Lower leg skin (tissue), 4 donors: ENCODE results near the gene KIRREL3. TPM values are rescaled to one million over a fixed set of nuclear protein-coding genes. Genes with fewer than 3 reads are reported as not detected.

ENCODE experiments used
- DNase-seq, 2 donors: peaks; one replicate each; pipeline ENCODE4 v3.0.0-alpha.2; 2019; ENCODE audit warnings: low spot score in 2 of 2
- H3K4me3 ChIP-seq: fragments of 200-600 bp; sonication (generic); 2 replicates; pipeline ENCODE4 v1.5.1; 2017; ENCODE audit warnings: mild to moderate bottlenecking, low read depth; ENCODE audit not compliant: poor library complexity, severe bottlenecking
- POLR2A ChIP-seq, 2 donors: fragments of 450-650 bp; IDR thresholded peaks; one replicate each; pipeline ENCODE4 v1.6.1; 2016 to 2017; ENCODE audit warnings: antibody characterized with exemption in 2 of 2, mild to moderate bottlenecking in 1 of 2, moderate library complexity in 1 of 2
- WGBS, 2 donors: methylation state at CpG; one replicate each; pipeline ENCODE4 v1.1.5; 2018; 5-methylcytosine and 5-hydroxymethylcytosine counted together
- intact Hi-C: fragments of 100-400 bp; cut with DNase I; formaldehyde crosslinking; loops from one replicate; pipeline ENCODE4 v1.15.0; 2023; ENCODE audit warnings: low total_unique reads
- total RNA-seq, 4 donors: library from RNA; depleted of rRNA; stranded (reverse); fragments of >200 nt; gene quantifications; one replicate each; pipeline ENCODE4 v1.1.0, GENCODE V29; 2016
- TF ChIP-seq, protein P1 (sequence below), 3 donors: fragments of 450-650 bp; IDR thresholded peaks; one replicate each; pipeline ENCODE4 v1.5.1; 2016; ENCODE audit warnings: antibody characterized with exemption in 3 of 3, mild to moderate bottlenecking in 3 of 3, moderate library complexity in 2 of 3

The KIRREL3 gene
- total RNA-seq, 4 donors from 2014 or later, result 0.13 TPM; not detected in 3

DNA sequence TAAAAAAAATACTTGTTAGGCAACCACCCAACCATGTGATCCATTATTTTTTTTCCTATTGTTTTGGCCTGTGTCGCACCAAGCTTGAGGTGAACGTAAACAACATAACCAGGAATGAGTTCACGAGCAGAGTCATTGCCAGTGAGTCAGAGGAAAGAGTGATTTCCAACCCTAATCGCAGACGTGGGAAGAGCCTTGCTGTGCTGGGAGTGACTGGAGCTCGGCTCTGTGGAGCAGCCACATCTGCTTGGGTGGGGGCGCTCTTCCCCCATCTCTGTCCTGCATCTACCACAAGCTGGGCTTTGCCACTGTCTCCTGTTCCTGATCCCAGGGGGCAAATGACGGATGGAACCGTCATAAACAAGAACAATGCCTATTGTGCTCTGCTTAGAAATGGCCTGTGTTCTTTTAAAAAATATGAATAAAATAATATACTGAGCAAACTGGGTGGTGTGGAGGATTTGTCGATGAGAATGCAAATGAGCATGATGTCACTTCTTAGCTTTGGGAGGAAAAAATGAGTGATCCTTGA, 210.0 kb downstream of the KIRREL3 start:
- DNase-seq, result no peak
- no peak overlapping the region for H3K4me3 ChIP-seq
- TF ChIP-seq, protein P1, sequence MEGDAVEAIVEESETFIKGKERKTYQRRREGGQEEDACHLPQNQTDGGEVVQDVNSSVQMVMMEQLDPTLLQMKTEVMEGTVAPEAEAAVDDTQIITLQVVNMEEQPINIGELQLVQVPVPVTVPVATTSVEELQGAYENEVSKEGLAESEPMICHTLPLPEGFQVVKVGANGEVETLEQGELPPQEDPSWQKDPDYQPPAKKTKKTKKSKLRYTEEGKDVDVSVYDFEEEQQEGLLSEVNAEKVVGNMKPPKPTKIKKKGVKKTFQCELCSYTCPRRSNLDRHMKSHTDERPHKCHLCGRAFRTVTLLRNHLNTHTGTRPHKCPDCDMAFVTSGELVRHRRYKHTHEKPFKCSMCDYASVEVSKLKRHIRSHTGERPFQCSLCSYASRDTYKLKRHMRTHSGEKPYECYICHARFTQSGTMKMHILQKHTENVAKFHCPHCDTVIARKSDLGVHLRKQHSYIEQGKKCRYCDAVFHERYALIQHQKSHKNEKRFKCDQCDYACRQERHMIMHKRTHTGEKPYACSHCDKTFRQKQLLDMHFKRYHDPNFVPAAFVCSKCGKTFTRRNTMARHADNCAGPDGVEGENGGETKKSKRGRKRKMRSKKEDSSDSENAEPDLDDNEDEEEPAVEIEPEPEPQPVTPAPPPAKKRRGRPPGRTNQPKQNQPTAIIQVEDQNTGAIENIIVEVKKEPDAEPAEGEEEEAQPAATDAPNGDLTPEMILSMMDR (IDR thresholded peaks at IDR 0.05), result no peak
- no peak for TF ChIP-seq POLR2A (IDR thresholded peaks at IDR 0.05)
- 64 to 66% methylated on average over 10 of the region's 10 CpGs for WGBS, 2 donors
- intact Hi-C loops, result no loop called here

DNA sequence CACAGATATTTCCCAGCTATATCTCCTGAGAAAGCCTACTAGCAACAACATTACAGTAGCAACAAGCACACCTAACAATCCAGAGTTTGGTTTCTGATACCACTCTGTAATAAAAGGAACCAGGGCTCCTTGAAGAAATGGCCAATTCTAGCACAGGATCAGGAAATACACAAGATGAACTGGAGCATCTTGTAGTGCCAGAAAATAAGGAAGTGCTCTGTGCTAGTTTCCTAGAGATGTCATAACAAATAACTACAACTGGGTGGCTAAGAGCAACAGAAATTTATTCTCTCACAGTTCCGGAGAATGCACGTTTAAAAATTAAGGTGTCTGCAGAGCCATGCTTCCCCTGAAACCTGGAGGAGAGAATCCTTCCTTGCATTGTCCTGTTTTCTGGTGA, 217.8 kb downstream of the KIRREL3 start:
- no peak for DNase-seq
- TF ChIP-seq, protein P1 (IDR thresholded peaks at IDR 0.05), result no peak
- TF ChIP-seq POLR2A (IDR thresholded peaks at IDR 0.05), result no peak
- no peak overlapping the region for H3K4me3 ChIP-seq
- 70 to 82% methylated on average over 2 of the region's 2 CpGs for WGBS, 2 donors
- intact Hi-C loops, result no loop called here

DNA sequence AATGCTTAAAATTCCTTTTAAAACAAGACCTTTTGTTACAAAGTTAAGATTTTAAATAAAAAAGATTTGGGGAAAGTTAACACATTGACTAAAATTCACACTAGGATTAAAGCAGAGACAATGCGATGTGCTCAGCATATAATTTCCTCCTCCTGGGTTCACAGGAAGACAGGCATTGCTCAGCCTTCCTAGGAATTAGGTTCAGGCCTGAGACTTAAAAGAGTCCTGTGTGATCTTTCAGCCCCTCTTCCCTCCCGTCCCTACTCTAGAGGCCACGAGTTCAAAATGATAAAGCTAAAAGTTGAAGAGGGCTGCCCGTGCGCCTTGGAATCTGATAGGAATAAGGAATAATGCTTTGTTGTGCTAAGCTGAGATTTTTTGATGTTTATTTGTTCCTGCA, 218.6 kb downstream of the KIRREL3 start:
- 68 to 79% methylated on average over 5 of the region's 5 CpGs for WGBS, 2 donors
- intact Hi-C loops, result no loop called here
- no peak overlapping the region for H3K4me3 ChIP-seq

DNA sequence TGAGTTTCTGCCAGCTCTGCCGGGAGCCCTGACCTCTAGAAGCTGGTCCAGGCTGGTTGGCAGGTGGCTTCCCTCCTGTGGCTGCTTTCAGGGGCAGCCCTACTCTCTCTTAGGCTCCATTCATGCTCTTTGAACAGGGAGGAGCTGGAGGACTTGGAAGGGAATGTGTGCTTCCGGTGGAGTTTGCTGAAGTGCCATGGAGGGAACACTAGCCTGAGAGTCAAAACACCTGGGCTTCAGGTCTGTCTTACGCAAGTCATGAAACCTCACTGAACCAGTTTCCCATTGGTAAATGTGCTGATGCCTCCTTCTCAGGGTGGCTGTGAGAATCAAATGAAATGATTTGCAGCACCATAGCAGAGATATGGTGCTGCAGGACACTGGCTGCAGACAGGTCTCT, 224.5 kb downstream of the KIRREL3 start:
- DNase-seq, result no peak
- H3K4me3 ChIP-seq, result no peak overlapping the region
- no peak for TF ChIP-seq POLR2A (IDR thresholded peaks at IDR 0.05)
- TF ChIP-seq, protein P1 (IDR thresholded peaks at IDR 0.05), result no peak
- intact Hi-C loops, result no loop called here
- 84 to 88% methylated on average over 2 to 3 of the region's 3 CpGs for WGBS, 2 donors

More for the DNA sequence above, 218.6 kb downstream of the KIRREL3 start:
- TF ChIP-seq POLR2A (IDR thresholded peaks at IDR 0.05), result no peak
- TF ChIP-seq, protein P1 (IDR thresholded peaks at IDR 0.05), result no peak
- DNase-seq, result no peak

DNA sequence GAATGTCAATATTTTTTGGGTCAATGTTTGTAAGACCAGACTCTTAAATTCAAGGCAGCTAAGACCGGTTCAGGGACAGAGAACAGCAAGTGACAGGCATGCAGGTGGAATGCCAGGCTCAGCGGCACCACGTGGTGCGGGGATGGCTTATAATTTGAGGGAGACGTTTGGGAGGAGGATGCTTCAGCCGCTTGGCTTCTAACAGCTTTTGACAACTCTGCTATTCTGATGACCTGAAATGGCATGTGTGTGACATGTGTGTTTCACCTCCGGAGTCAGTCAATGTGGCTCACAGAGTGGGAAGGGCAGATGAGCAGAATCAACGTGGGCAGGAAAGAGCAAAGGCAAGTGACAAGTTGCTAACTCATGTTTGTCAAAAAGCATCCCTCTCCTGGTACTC, 228.3 kb downstream of the KIRREL3 start:
- no peak for DNase-seq
- 64 to 67% methylated on average over 8 of the region's 8 CpGs for WGBS, 2 donors
- TF ChIP-seq, protein P1 (IDR thresholded peaks at IDR 0.05), result no peak
- no peak for TF ChIP-seq POLR2A (IDR thresholded peaks at IDR 0.05)
- intact Hi-C loops, result no loop called here
- no peak overlapping the region for H3K4me3 ChIP-seq

DNA sequence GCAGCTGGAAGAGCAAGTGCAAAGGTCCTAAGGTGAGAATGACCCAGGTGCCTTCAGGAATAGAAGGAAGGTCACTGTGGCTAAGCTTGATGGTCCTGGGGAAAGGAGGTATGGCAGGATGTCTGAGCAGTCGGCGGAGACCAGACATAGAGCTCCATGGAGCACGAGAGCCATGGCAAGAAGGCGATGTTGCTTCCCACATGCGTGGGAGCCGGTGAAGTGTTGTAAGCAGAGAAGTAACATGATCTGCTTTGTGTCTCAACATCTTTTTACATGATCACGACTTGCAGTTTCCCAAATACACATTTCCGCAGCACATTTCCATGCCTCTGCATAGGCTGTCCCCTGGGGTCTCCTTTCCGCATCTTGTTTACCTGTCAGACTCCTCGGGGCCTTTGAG, 231.9 kb downstream of the KIRREL3 start:
- TF ChIP-seq, protein P1 (IDR thresholded peaks at IDR 0.05), result no peak
- TF ChIP-seq POLR2A (IDR thresholded peaks at IDR 0.05), result no peak
- intact Hi-C loops, result no loop called here
- no peak overlapping the region for H3K4me3 ChIP-seq
- WGBS, 2 donors, result 87 to 90% methylated on average over 10 of the region's 10 CpGs
- no peak for DNase-seq
